Measurements from ENCODE around the gene PRRT4. TPM values are rescaled to one million over a fixed set of nuclear protein-coding genes. Genes with fewer than 3 reads are reported as not detected.

PRRT4 gene
- total RNA-seq, 1 donor from 2014 or later, result not detected

DNA sequence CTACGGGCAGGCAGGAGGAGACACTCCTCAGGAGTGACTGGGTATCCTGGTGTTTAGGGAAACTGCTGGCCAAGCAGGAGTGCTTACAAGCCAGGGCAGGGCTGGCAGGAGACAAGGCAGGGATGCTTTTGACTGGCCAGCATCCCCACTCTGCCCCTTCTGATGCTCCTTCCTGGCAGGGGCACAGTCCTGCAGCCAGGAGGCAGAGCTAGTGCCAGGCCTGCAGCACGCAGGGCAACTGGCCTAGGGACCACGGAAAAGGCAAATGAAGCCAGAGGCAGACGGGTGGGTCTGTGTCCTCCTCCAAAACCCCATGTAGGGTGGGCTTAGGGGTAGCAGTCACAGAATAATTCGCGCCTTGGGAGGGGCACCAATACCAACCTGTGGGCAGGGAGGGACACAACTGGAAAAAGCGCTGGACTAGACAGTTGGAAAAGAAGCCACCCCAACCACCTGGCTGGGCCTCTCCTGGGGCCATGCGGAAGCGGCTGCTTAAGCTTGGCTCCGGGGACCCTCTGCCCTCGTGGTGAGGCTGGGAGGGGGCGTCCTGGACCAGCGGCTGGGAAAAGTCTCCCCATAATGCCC lies 43.5 kb upstream of the PRRT4 start:
- peak overlapping the region; percentile 12 for H3K27ac Mint-ChIP-seq
- ATAC-seq (ENCODE audit: low read depth), result no peak
- ChIA-PET CTCF (interaction anchor here (1.1 to 2.0 kb wide), 3 partner anchors 18 to 55 kb away, joined by 3 to 7 read pairs (median 3); no protein-coding TSS in a partner anchor), POLR2A (interaction anchor here (4.7 kb wide), 1 partner anchor 50 kb away, joined by 17 read pairs; the partner anchor contains the start of gene HILPDA)
- DNase-seq, result no peak
- TF ChIP-seq, protein P1, sequence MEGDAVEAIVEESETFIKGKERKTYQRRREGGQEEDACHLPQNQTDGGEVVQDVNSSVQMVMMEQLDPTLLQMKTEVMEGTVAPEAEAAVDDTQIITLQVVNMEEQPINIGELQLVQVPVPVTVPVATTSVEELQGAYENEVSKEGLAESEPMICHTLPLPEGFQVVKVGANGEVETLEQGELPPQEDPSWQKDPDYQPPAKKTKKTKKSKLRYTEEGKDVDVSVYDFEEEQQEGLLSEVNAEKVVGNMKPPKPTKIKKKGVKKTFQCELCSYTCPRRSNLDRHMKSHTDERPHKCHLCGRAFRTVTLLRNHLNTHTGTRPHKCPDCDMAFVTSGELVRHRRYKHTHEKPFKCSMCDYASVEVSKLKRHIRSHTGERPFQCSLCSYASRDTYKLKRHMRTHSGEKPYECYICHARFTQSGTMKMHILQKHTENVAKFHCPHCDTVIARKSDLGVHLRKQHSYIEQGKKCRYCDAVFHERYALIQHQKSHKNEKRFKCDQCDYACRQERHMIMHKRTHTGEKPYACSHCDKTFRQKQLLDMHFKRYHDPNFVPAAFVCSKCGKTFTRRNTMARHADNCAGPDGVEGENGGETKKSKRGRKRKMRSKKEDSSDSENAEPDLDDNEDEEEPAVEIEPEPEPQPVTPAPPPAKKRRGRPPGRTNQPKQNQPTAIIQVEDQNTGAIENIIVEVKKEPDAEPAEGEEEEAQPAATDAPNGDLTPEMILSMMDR (IDR thresholded peaks at IDR 0.05), result no peak
- intact Hi-C loops (cut with micrococcal nuclease), result loop anchor here (1.0 to 10.0 kb wide), 3 partner anchors 50 to 817 kb away; partner anchors contain the start of genes ATP6V1F and HILPDA
- H3K27me3 Mint-ChIP-seq, result no peaks in the 10 kb centered on the region
- H3K9me3 Mint-ChIP-seq, result no peaks in the 10 kb centered on the region
- peaks cover 42% of the 10 kb centered on the region for H3K4me1 Mint-ChIP-seq
- H3K36me3 Mint-ChIP-seq (ENCODE audit: low read depth), result peaks cover 26% of the 10 kb centered on the region
- peak overlapping the region; percentile 83 for H3K4me3 Mint-ChIP-seq

GRCh38 chr7:128404143-128404681 lies 42.7 kb upstream of the PRRT4 start:
- ATAC-seq (ENCODE audit: low read depth) (no peak), DNase-seq (no peak)
- no peak overlapping the region for H3K27ac Mint-ChIP-seq
- TF ChIP-seq, protein P1 (IDR thresholded peaks at IDR 0.05), result no peak
- peak overlapping the region; percentile 70 for H3K4me3 Mint-ChIP-seq
- no peaks in the 10 kb centered on the region for H3K9me3 Mint-ChIP-seq
- H3K27me3 Mint-ChIP-seq, result no peaks in the 10 kb centered on the region
- H3K4me1 Mint-ChIP-seq, result peaks cover 40% of the 10 kb centered on the region
- ChIA-PET POLR2A (no interaction called here), CTCF (interaction anchor here (1.1 to 2.0 kb wide), 3 partner anchors 17 to 56 kb away, joined by 3 to 7 read pairs (median 3); no protein-coding TSS in a partner anchor)
- peaks cover 32% of the 10 kb centered on the region for H3K36me3 Mint-ChIP-seq (ENCODE audit: low read depth)
- intact Hi-C loops (cut with micrococcal nuclease), result loop anchor here (10.0 kb wide), 1 partner anchor 461 kb away; the partner anchor contains the start of gene ATP6V1F

DNA sequence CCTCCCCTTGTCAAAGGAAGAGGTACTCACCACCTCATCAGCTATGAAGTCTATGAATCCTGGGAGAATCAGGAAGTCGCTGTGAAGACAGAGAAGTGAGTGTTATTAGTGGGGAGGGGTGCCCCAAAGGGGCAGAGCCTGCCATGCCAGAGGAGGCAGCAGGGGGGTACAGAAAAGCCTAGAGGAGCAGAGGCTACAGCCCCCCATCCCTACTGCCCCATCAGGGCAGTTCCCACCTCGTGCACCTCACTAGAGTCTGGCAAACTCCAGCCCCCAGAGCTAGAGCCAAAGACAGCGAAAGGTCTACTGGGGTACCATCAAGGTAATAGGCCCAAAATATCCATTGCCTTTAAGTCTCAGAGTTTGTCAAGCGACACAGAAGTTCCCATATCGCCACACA lies 42.2 kb upstream of the PRRT4 start:
- no peak for ATAC-seq (ENCODE audit: low read depth)
- Mint-ChIP-seq H3K27ac (no peak overlapping the region), H3K36me3 (ENCODE audit: low read depth) (peaks cover 32% of the 10 kb centered on the region), H3K4me1 (peaks cover 35% of the 10 kb centered on the region), H3K9me3 (no peaks in the 10 kb centered on the region), H3K4me3 (peak overlapping the region; percentile 17), H3K27me3 (no peaks in the 10 kb centered on the region)
- DNase-seq, result no peak
- POLR2A ChIA-PET, result no interaction called here
- TF ChIP-seq, protein P1 (IDR thresholded peaks at IDR 0.05), result no peak
- intact Hi-C loops (cut with micrococcal nuclease), result loop anchor here (10.0 kb wide), 1 partner anchor 461 kb away; the partner anchor contains the start of gene ATP6V1F
- CTCF ChIA-PET, result interaction anchor here (2.0 kb wide), 1 partner anchor 22 kb away, joined by 7 read pairs; no protein-coding TSS in a partner anchor

- ChIA-PET POLR2A (no interaction called here), CTCF (interaction anchor here (1.5 kb wide), 1 partner anchor 57 kb away, joined by 4 read pairs; no protein-coding TSS in a partner anchor)
- DNase-seq, result no peak
- Mint-ChIP-seq H3K9me3 (no peaks in the 10 kb centered on the region), H3K27ac (no peak overlapping the region), H3K36me3 (ENCODE audit: low read depth) (peaks cover 45% of the 10 kb centered on the region), H3K4me1 (peaks cover 24% of the 10 kb centered on the region), H3K27me3 (no peaks in the 10 kb centered on the region), H3K4me3 (no peak overlapping the region)
- no peak for ATAC-seq (ENCODE audit: low read depth)
- intact Hi-C loops (cut with micrococcal nuclease), result loop anchor here (10.0 kb wide), 1 partner anchor 462 kb away; the partner anchor contains the start of gene ATP6V1F
- TF ChIP-seq, protein P1 (IDR thresholded peaks at IDR 0.05), result no peak
Measured at GRCh38 chr7:128402356-128402755, 40.9 kb upstream of the PRRT4 start.

GRCh38 chr7:128400566-128400965 lies 39.1 kb upstream of the PRRT4 start:
- Mint-ChIP-seq H3K27me3 (no peaks in the 10 kb centered on the region), H3K9me3 (no peaks in the 10 kb centered on the region), H3K4me1 (peaks cover 12% of the 10 kb centered on the region), H3K27ac (no peak overlapping the region), H3K36me3 (ENCODE audit: low read depth) (peaks cover 62% of the 10 kb centered on the region), H3K4me3 (no peak overlapping the region)
- CTCF ChIA-PET, result interaction anchor here (1.0 to 5.2 kb wide), 4 partner anchors 14 to 61 kb away, joined by 4 to 52 read pairs (median 26); no protein-coding TSS in a partner anchor
- POLR2A ChIA-PET, result no interaction called here
- intact Hi-C loops (cut with micrococcal nuclease), result loop anchor here (10.0 kb wide), 1 partner anchor 464 kb away; the partner anchor contains the start of gene ATP6V1F
- TF ChIP-seq, protein P1 (IDR thresholded peaks at IDR 0.05), result no peak
- no peak for ATAC-seq (ENCODE audit: low read depth)
- DNase-seq, result no peak
